Jurkat, Clone E6-1 (cell line): ENCODE results near the gene BCAS1.
A peak's percentile ranks its signal among the peaks of the same experiment; 100 is the strongest.

Experiments used
- DNase-seq: peaks from one replicate; pipeline ENCODE4 v3.0.0-alpha.2; 2011; ENCODE audit warnings: low read depth, low spot score
- H3K4me3 ChIP-seq: 2 replicates; pipeline ENCODE4 v1.5.1; 2011; ENCODE audit warnings: mild to moderate bottlenecking, low read length, control low read depth, moderate library complexity

Gene BCAS1

GRCh38 chr20:54084193-54084592, 13.8 kb upstream of the BCAS1 start:
- no peak overlapping the region for H3K4me3 ChIP-seq
- DNase-seq: no peak

GRCh38 chr20:54083459-54083858, 13.1 kb upstream of the BCAS1 start:
- no peak for DNase-seq
- H3K4me3 ChIP-seq: no peak overlapping the region

- DNase-seq: no peak
- no peak overlapping the region for H3K4me3 ChIP-seq
Observed at GRCh38 chr20:54082100-54082499, 11.7 kb upstream of the BCAS1 start.

- DNase-seq: no peak
- no peak overlapping the region for H3K4me3 ChIP-seq
Observed at GRCh38 chr20:54079652-54080051, 9.3 kb upstream of the BCAS1 start.

GRCh38 chr20:54078296-54078984, 8.0 kb upstream of the BCAS1 start:
- H3K4me3 ChIP-seq: no peak overlapping the region
- DNase-seq: peak; percentile 55

GRCh38 chr20:54076259-54076658, 5.9 kb upstream of the BCAS1 start:
- H3K4me3 ChIP-seq: no peak overlapping the region
- DNase-seq: no peak

GRCh38 chr20:54075322-54075721, 4.9 kb upstream of the BCAS1 start:
- H3K4me3 ChIP-seq: no peak overlapping the region
- no peak for DNase-seq

GRCh38 chr20:54074511-54074910, 4.1 kb upstream of the BCAS1 start:
- H3K4me3 ChIP-seq: no peak overlapping the region
- no peak for DNase-seq

GRCh38 chr20:54073288-54073687, 2.9 kb upstream of the BCAS1 start:
- H3K4me3 ChIP-seq: no peak overlapping the region

GRCh38 chr20:54069501-54069971, 858 bp downstream of the BCAS1 start:
- H3K4me3 ChIP-seq: no peak overlapping the region
- DNase-seq: no peak

More at GRCh38 chr20:54073288-54073687, 2.9 kb upstream of the BCAS1 start:
- no peak for DNase-seq

GRCh38 chr20:54068966-54069365, 1.4 kb downstream of the BCAS1 start:
- DNase-seq: no peak
- H3K4me3 ChIP-seq: no peak overlapping the region

GRCh38 chr20:54068495-54068894, 1.9 kb downstream of the BCAS1 start:
- H3K4me3 ChIP-seq: no peak overlapping the region
- DNase-seq: no peak

GRCh38 chr20:54067606-54068174, 2.7 kb downstream of the BCAS1 start:
- no peak overlapping the region for H3K4me3 ChIP-seq
- DNase-seq: no peak

GRCh38 chr20:54065601-54066038, 4.8 kb downstream of the BCAS1 start:
- no peak for DNase-seq
- no peak overlapping the region for H3K4me3 ChIP-seq

GRCh38 chr20:54064939-54065338, 5.5 kb downstream of the BCAS1 start:
- no peak for DNase-seq
- H3K4me3 ChIP-seq: no peak overlapping the region

- H3K4me3 ChIP-seq: no peak overlapping the region
- DNase-seq: no peak
Observed at GRCh38 chr20:54063992-54064676, 6.3 kb downstream of the BCAS1 start.

- DNase-seq: no peak
- no peak overlapping the region for H3K4me3 ChIP-seq
Observed at GRCh38 chr20:54063580-54063979, 6.8 kb downstream of the BCAS1 start.

GRCh38 chr20:54062812-54063280, 7.5 kb downstream of the BCAS1 start:
- DNase-seq: peak; percentile 35
- H3K4me3 ChIP-seq: no peak overlapping the region

GRCh38 chr20:54061101-54061881, 9.1 kb downstream of the BCAS1 start:
- no peak for DNase-seq
- H3K4me3 ChIP-seq: no peak overlapping the region
